ENCODE results near the gene TRIM52. TPM values are rescaled to one million over a fixed set of nuclear protein-coding genes. Genes with fewer than 3 reads are reported as not detected.

The TRIM52 gene
- total and polyA plus RNA-seq, 9 of the 15 experiments (the other 6 are each of a cell fraction or from before 2014, with no cell fraction given): 3.3 to 21.9 (median 13.5) TPM

GRCh38 chr5:181245427-181246275, 15.3 kb downstream of the TRIM52 start (continued):
- no peak for TF ChIP-seq ZMIZ1 (IDR thresholded peaks at IDR 0.05; ENCODE audit: low read depth in 2 of 2, low read length in 2 of 2)
- no peak for TF ChIP-seq VEZF1 (CRISPR knock-in tag; IDR thresholded peaks at IDR 0.05)
- no peak for TF ChIP-seq LARP7 (IDR thresholded peaks at IDR 0.05)
- TF ChIP-seq ZSCAN29 (IDR thresholded peaks at IDR 0.05): 0 out of 2 replicates have a peak, but pooled peaks have one; percentile 13
- no peak for TF ChIP-seq ZNF143 (CRISPR knock-in tag; IDR thresholded peaks at IDR 0.05)
- TF ChIP-seq TCF3 (CRISPR knock-in tag; IDR thresholded peaks at IDR 0.05): no peak
- TF ChIP-seq ZNF57 (CRISPR knock-in tag; IDR thresholded peaks at IDR 0.05): no peak
- TF ChIP-seq KDM1A (IDR thresholded peaks at IDR 0.05): peak in 1 of 2 experiments; percentile 12; a peak in 1 of 4 replicates
- no peak for TF ChIP-seq MXI1 (IDR thresholded peaks at IDR 0.05; ENCODE audit: low read depth, low read length)
- no peak for TF ChIP-seq BRF2 (IDR thresholded peaks at IDR 0.05; ENCODE audit: borderline replicate concordance, insufficient read depth, insufficient read length)
- no peak for TF ChIP-seq ZNF655 (CRISPR knock-in tag; IDR thresholded peaks at IDR 0.05)
- no peak for TF ChIP-seq ILF3 (IDR thresholded peaks at IDR 0.05; ENCODE audit: borderline replicate concordance)
- no peak for TF ChIP-seq ZHX1 (conservative IDR thresholded peaks at IDR 0.05; ENCODE audit: low read length)
- TF ChIP-seq TCF7L2 (IDR thresholded peaks at IDR 0.05; ENCODE audit: low read depth, low read length): no peak
- no peak for TF ChIP-seq COPS2 (conservative IDR thresholded peaks at IDR 0.05)
- peak; percentile 31; the same call in 1 of the 2 replicates for TF ChIP-seq DPF2 (IDR thresholded peaks at IDR 0.05)
- TF ChIP-seq NFE2 (IDR thresholded peaks at IDR 0.05; ENCODE audit: low read depth): no peak
- no peak for TF ChIP-seq HOXB6 (CRISPR knock-in tag; IDR thresholded peaks at IDR 0.05; ENCODE audit: borderline replicate concordance)
